Endothelial cell of umbilical vein (primary cell): Measurements from ENCODE around the gene ZFYVE28. TPM values are rescaled to one million over a fixed set of nuclear protein-coding genes. Genes with fewer than 3 reads are reported as not detected.

Experiments
- BruUV-seq: library from RNA; stranded (reverse); fragments of 400-500 nt; replicated peaks from 2 replicates; lab custom pipeline; 2021; lab: Mats Ljungman, UMichigan
- CTCF ChIA-PET: fragments of 300-600, 350-600 bp; sonication (Branson Sonifier 250); formaldehyde crosslinking; loops from one replicate; lab custom pipeline; 2021; ENCODE audit warnings: antibody characterized with exemption, inconsistent platforms; lab: Charles Lee
- POLR2A ChIA-PET: fragments of 300-600, 350-600 bp; sonication (Branson Sonifier 250); formaldehyde crosslinking; loops from one replicate; lab custom pipeline; 2021; ENCODE audit warnings: antibody characterized with exemption, inconsistent platforms; lab: Charles Lee
- DNase-seq: peaks from one replicate; pipeline ENCODE4 v3.0.0-alpha.2; 2011; ENCODE audit warnings: low read depth, low spot score
- FAIRE-seq: peaks from 2 replicates; lab custom pipeline; 2011; peaks lifted over from hg19 to GRCh38; lab: Jason Lieb, UNC
- H2AFZ ChIP-seq: 2 replicates; pipeline ENCODE4 v1.6.0; 2012; ENCODE audit warnings: low read depth, low read length, control low read depth, inconsistent platforms
- H3K27ac ChIP-seq: 2 replicates; pipeline ENCODE4 v1.5.1; 2011; ENCODE audit warnings: low read depth, mild to moderate bottlenecking, control low read depth, low read length, moderate library complexity; ENCODE audit not compliant: insufficient read depth
- H3K27me3 ChIP-seq, 2 experiments: 2 replicates each; pipeline versions ENCODE4 v1.6.0 to v1.6.1; 2011; ENCODE audit warnings: low read length in 2 of 2, mixed read lengths in 1 of 2; ENCODE audit not compliant: control insufficient read depth in 2 of 2, insufficient read depth in 2 of 2
- H3K36me3 ChIP-seq, 2 experiments: 2 replicates in 1 of 2; 3 replicates in 1 of 2; pipeline ENCODE4 v1.5.1; 2011; ENCODE audit warnings: low read length in 2 of 2, mild to moderate bottlenecking in 1 of 2, moderate library complexity in 1 of 2; ENCODE audit not compliant: control insufficient read depth in 2 of 2, insufficient read depth in 2 of 2; ENCODE audit errors: extremely low read depth in 1 of 2
- H3K4me1 ChIP-seq: 3 replicates; pipeline ENCODE4 v1.5.1; 2011; ENCODE audit warnings: mild to moderate bottlenecking, low read length; ENCODE audit not compliant: control insufficient read depth, insufficient read depth; ENCODE audit errors: extremely low read depth
- H3K4me2 ChIP-seq: 2 replicates; pipeline ENCODE4 v1.6.1; 2011; ENCODE audit warnings: low read length, control low read depth, mixed read lengths; ENCODE audit not compliant: insufficient read depth
- H3K4me3 ChIP-seq, 3 experiments: fragments of 200-600 bp in 1 of 3; sonication (generic), shearing (Covaris generic) in 1 of 3; replicated peaks in 1 of 3; 2 replicates each; pipeline ENCODE4 v1.5.1; 2011 to 2016; ENCODE audit warnings: control low read depth in 3 of 3, low read length in 3 of 3, mild to moderate bottlenecking in 2 of 3, inconsistent platforms in 1 of 3, low read depth in 1 of 3, moderate library complexity in 1 of 3; ENCODE audit not compliant: insufficient read depth in 1 of 3
- H3K79me2 ChIP-seq: 2 replicates; pipeline ENCODE4 v1.6.0; 2012; ENCODE audit warnings: low read length, inconsistent platforms; ENCODE audit not compliant: control insufficient read depth, insufficient read depth
- H3K9ac ChIP-seq: replicated peaks from 2 replicates; pipeline ENCODE3; 2011; ENCODE audit warnings: low read length, control low read depth; ENCODE audit not compliant: insufficient read depth; ENCODE audit errors: extremely low read depth
- H3K9me1 ChIP-seq: replicated peaks from 3 replicates; pipeline ENCODE4 v1.6.0; 2011; ENCODE audit warnings: mild to moderate bottlenecking, low read length; ENCODE audit not compliant: control insufficient read depth, insufficient read depth; ENCODE audit errors: extremely low read depth
- H3K9me3 ChIP-seq: replicated peaks from 2 replicates; pipeline ENCODE4 v1.5.1; 2012; ENCODE audit warnings: low read length, inconsistent platforms; ENCODE audit not compliant: control insufficient read depth, insufficient read depth
- H4K20me1 ChIP-seq: replicated peaks from 2 replicates; pipeline ENCODE3; 2011; ENCODE audit warnings: mild to moderate bottlenecking, low read length; ENCODE audit not compliant: control insufficient read depth, insufficient read depth; ENCODE audit errors: extremely low read depth
- EZH2 ChIP-seq: IDR thresholded peaks from 2 replicates; pipeline ENCODE4 v1.6.1; 2012; ENCODE audit warnings: borderline replicate concordance, low read depth, mild to moderate bottlenecking, moderate library complexity, low read length, inconsistent platforms; ENCODE audit not compliant: severe bottlenecking
- FOS ChIP-seq: IDR thresholded peaks from 2 replicates; pipeline ENCODE4 v1.6.1; 2011; ENCODE audit warnings: mild to moderate bottlenecking, low read length, moderate library complexity, borderline replicate concordance; ENCODE audit not compliant: insufficient read depth
- GATA2 ChIP-seq: IDR thresholded peaks from 2 replicates; pipeline ENCODE4 v1.7.0; 2011; ENCODE audit warnings: low read depth, mild to moderate bottlenecking, moderate library complexity, mixed read lengths, low read length; ENCODE audit not compliant: insufficient read length, insufficient read depth
- MAX ChIP-seq: IDR thresholded peaks from 2 replicates; pipeline ENCODE4 v1.6.1; 2011; ENCODE audit not compliant: insufficient read depth, insufficient read length
- MYC ChIP-seq: IDR thresholded peaks from one replicate; pipeline ENCODE4 v1.6.1; 2011; ENCODE audit warnings: mild to moderate bottlenecking, low read depth, low read length
- POLR2A ChIP-seq: IDR thresholded peaks from 2 replicates; pipeline ENCODE4 v1.6.1; 2012; ENCODE audit warnings: low read depth, mild to moderate bottlenecking, control low read depth, low read length
- POLR2AphosphoS5 ChIP-seq: IDR thresholded peaks from 2 replicates; pipeline ENCODE4 v1.6.1; 2012; ENCODE audit warnings: low read depth, mild to moderate bottlenecking, control low read depth, low read length, moderate library complexity; ENCODE audit not compliant: insufficient read depth
- dilution Hi-C: fragments of 300-500 bp; cut with MboI; formaldehyde crosslinking; loops from one replicate; pipeline ENCODE4 v1.15.0; 2019; ENCODE audit warnings: low sequenced_read_pairs; ENCODE audit not compliant: extremely low pct_ligation_motif_present
- intact Hi-C: fragments of 100-400 bp; cut with micrococcal nuclease; formaldehyde crosslinking; loops from one replicate; pipeline ENCODE4 v1.10.0; 2022
- polyA plus RNA-seq, 4 experiments: library from polyadenylated mRNA; depleted of rRNA in 3 of 4; stranded (reverse) in 3 of 4; unstranded in 1 of 4; fragments of >200 nt; gene quantifications; 2 replicates each; pipeline versions ENCODE4 v1.2.1 to v1.2.3, GENCODE V29; 2011 to 2012; ENCODE audit warnings: missing spikeins in 1 of 4
- total RNA-seq: library from RNA; stranded (reverse); gene quantifications from 2 replicates; pipeline ENCODE4 v1.2.3, GENCODE V29; 2021
- TF ChIP-seq, protein P1 (sequence below), 2 donors: IDR thresholded peaks; 1 replicate in 1 of 2; 2 replicates in 1 of 2; pipeline ENCODE4 v1.5.1; 2011; ENCODE audit warnings: low read length in 2 of 2, mild to moderate bottlenecking in 2 of 2, moderate library complexity in 2 of 2, control low read depth in 1 of 2, inconsistent platforms in 1 of 2, low read depth in 1 of 2; ENCODE audit not compliant: insufficient read depth in 1 of 2; ENCODE audit errors: extremely low read depth in 1 of 2

The ZFYVE28 gene
- total and polyA plus RNA-seq, 2 donors (not counting 3 experiments of a cell fraction or from before 2014, with no cell fraction given), result 5.8 to 7.1 TPM

DNA sequence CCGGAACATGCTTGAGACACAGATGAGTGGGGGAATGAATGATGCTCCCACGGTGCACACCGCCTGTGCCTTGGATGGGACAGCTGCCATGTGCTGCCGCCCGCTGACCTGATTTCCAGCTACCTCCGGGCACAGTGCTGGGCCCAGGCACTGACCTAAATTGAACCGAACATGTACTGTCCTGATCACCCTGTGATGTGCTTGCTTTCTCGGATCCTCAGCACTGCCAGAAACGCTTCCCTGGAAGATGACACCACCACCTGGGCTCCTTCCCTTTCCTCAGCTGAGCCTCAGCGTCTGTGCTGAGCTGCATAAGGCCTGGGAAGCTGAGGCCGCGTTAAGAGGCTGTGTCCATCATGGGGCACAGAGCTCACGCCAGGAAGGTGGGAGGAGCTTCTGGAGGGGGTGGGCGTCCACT is 117.2 kb downstream of the ZFYVE28 start:
- Histone ChIP-seq H3K4me3 (no peak overlapping the region), H2AFZ (no peak overlapping the region), H3K9me1 (no peaks in the 10 kb centered on the region), H3K9ac (no peak overlapping the region), H3K36me3 (no peaks in the 10 kb centered on the region), H4K20me1 (no peaks in the 10 kb centered on the region), H3K27ac (no peak overlapping the region), H3K9me3 (no peaks in the 10 kb centered on the region), H3K4me1 (no peaks in the 10 kb centered on the region), H3K4me2 (no peak overlapping the region), H3K27me3 (no peaks in the 10 kb centered on the region), H3K79me2 (no peaks in the 10 kb centered on the region)
- dilution Hi-C loops (no loop called here), intact Hi-C loops (no loop called here)
- DNase-seq, result no peak
- BruUV-seq, result no TSS peak
- FAIRE-seq, result no peak
- ChIA-PET POLR2A (no interaction called here), CTCF (no interaction called here)
- TF ChIP-seq POLR2AphosphoS5, result no peak

DNA sequence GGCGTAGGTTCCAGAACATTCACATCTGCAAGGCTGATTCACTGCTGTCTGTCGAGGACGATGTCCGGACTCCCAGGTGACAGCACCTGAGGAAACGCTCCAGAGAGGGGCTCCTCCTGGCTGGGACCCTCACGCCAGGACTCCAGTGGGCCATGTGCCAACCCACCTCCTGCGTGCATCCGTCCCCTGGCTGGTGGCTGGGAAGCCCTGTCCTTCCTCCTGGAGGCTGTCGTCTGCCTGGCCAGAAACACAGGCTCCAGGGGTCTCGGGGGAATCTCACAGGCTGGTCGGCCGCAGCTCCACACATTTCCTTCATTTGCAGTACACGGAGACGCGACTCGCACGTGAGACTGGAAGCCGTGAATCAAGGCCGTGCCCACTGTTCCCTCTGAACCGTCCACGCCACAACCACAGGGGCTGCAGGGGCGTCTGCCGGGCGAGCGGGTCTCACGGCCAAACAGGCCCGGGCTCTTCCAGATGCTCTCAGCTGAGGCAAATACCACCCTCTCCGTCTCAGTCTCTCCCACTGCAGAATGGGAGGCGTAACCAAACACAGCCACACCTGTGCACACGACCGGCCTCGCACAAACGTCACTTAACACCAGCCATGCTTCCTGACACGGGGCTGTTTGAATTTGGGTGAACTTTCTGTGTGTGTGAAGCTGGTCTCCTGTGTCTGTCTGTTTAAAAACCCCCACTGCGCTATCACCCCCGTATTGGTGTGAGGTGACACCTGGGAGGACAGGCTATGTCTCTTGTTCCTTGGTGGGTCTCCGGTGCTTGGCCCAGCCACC is 117.8 kb downstream of the ZFYVE28 start:
- ChIA-PET POLR2A (no interaction called here), CTCF (no interaction called here)
- Histone ChIP-seq H3K27me3 (no peaks in the 10 kb centered on the region), H3K4me2 (no peak overlapping the region), H3K27ac (no peak overlapping the region), H3K4me1 (no peaks in the 10 kb centered on the region), H3K9me3 (no peaks in the 10 kb centered on the region), H3K79me2 (no peaks in the 10 kb centered on the region), H3K4me3 (no peak overlapping the region), H4K20me1 (no peaks in the 10 kb centered on the region), H2AFZ (no peak overlapping the region), H3K36me3 (no peaks in the 10 kb centered on the region), H3K9me1 (no peaks in the 10 kb centered on the region), H3K9ac (no peak overlapping the region)
- no peak for FAIRE-seq
- TF ChIP-seq MAX (no peak), MYC (no peak), FOS (no peak), POLR2A (no peak), EZH2 (no peak), GATA2 (no peak)
- TF ChIP-seq, protein P1, sequence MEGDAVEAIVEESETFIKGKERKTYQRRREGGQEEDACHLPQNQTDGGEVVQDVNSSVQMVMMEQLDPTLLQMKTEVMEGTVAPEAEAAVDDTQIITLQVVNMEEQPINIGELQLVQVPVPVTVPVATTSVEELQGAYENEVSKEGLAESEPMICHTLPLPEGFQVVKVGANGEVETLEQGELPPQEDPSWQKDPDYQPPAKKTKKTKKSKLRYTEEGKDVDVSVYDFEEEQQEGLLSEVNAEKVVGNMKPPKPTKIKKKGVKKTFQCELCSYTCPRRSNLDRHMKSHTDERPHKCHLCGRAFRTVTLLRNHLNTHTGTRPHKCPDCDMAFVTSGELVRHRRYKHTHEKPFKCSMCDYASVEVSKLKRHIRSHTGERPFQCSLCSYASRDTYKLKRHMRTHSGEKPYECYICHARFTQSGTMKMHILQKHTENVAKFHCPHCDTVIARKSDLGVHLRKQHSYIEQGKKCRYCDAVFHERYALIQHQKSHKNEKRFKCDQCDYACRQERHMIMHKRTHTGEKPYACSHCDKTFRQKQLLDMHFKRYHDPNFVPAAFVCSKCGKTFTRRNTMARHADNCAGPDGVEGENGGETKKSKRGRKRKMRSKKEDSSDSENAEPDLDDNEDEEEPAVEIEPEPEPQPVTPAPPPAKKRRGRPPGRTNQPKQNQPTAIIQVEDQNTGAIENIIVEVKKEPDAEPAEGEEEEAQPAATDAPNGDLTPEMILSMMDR (IDR thresholded peaks at IDR 0.05; ENCODE audit: extremely low read depth in 1 of 2, insufficient read depth in 1 of 2, low read depth in 1 of 2, low read length in 2 of 2), result no peak
- no peak for DNase-seq
- dilution Hi-C loops (no loop called here), intact Hi-C loops (no loop called here)
- no TSS peak for BruUV-seq
